ENCODE measurements around the gene FIGN.

FIGN gene

DNA sequence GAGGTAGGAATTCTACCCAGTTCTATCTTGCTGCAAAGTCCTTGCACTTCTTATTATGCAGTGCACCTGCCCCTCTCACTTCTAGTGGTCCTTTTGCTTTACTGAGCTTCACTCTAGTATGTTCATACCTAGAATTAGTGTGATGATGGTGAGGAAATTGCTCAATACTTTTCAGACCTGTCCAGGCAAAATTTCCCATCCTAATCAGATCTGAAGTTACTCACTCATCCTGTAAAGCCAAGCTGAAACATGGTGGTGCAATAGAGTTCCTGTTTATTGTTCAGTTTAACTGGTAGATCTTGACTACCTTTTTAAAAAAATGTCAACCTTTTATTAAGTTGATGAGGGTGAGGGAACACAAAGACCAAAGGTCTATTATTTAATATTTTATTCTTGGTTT is 12.6 kb upstream of the FIGN start:
- H3K36me3 ChIP-seq (ENCODE audit: insufficient read depth, low read length), result no peaks in the 10 kb centered on the region
- no peak overlapping the region for H3K4me3 ChIP-seq (ENCODE audit: low read depth in 1 of 2, low read length in 2 of 2)
- H3K27me3 ChIP-seq (ENCODE audit: insufficient read depth, low read length, poor library complexity), result no peaks in the 10 kb centered on the region
- no peaks in the 10 kb centered on the region for H4K20me1 ChIP-seq (ENCODE audit: insufficient read depth, low read length)
- no peak overlapping the region for H3K9ac ChIP-seq (ENCODE audit: low read depth, low read length)
- H2AFZ ChIP-seq (ENCODE audit: low read depth, low read length), result no peak overlapping the region
- no peak overlapping the region for H3K4me2 ChIP-seq (ENCODE audit: insufficient read depth, low read length)
- no peak for ATAC-seq (ENCODE audit: insufficient read depth, low read depth)
- no peak for TF ChIP-seq EZH2 (IDR thresholded peaks at IDR 0.05; ENCODE audit: borderline replicate concordance, low read depth, low read length, severe bottlenecking)
- TF ChIP-seq, protein P1, sequence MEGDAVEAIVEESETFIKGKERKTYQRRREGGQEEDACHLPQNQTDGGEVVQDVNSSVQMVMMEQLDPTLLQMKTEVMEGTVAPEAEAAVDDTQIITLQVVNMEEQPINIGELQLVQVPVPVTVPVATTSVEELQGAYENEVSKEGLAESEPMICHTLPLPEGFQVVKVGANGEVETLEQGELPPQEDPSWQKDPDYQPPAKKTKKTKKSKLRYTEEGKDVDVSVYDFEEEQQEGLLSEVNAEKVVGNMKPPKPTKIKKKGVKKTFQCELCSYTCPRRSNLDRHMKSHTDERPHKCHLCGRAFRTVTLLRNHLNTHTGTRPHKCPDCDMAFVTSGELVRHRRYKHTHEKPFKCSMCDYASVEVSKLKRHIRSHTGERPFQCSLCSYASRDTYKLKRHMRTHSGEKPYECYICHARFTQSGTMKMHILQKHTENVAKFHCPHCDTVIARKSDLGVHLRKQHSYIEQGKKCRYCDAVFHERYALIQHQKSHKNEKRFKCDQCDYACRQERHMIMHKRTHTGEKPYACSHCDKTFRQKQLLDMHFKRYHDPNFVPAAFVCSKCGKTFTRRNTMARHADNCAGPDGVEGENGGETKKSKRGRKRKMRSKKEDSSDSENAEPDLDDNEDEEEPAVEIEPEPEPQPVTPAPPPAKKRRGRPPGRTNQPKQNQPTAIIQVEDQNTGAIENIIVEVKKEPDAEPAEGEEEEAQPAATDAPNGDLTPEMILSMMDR (IDR thresholded peaks at IDR 0.05; ENCODE audit: borderline replicate concordance, extremely low read depth, low read length, poor library complexity, severe bottlenecking), result no peak
- H3K79me2 ChIP-seq (ENCODE audit: insufficient read depth, low read length), result no peaks in the 10 kb centered on the region
- no peaks in the 10 kb centered on the region for H3K4me1 ChIP-seq (ENCODE audit: insufficient read depth, low read length)
- no peak overlapping the region for H3K27ac ChIP-seq (ENCODE audit: low read length)
- no peak for DNase-seq
- no peaks in the 10 kb centered on the region for H3K9me3 ChIP-seq (ENCODE audit: insufficient read depth, low read length, severe bottlenecking)

DNA sequence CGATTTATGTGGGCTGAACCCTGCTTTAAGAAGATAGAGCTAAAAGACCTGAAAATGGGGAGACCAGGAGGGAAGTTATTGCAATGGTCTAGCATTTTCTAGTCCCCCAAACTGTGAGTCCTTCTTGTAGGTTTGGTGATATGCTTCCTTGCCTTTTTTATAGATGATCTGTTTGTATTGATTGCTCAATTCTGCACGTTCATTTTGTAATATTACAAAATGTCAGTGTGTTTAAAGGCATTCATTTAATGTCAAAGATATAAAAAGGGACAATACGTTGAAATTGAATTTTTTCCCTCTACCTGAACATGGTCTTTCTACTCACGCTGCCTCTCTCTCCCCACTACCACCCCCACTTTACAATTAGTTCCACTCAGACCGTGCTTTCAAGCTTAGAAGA is 5.6 kb upstream of the FIGN start:
- TF ChIP-seq EZH2 (IDR thresholded peaks at IDR 0.05; ENCODE audit: borderline replicate concordance, low read depth, low read length, severe bottlenecking), result no peak
- TF ChIP-seq, protein P1 (IDR thresholded peaks at IDR 0.05; ENCODE audit: borderline replicate concordance, extremely low read depth, low read length, poor library complexity, severe bottlenecking), result no peak
- Histone ChIP-seq H4K20me1 (ENCODE audit: insufficient read depth, low read length) (no peaks in the 10 kb centered on the region), H3K4me1 (ENCODE audit: insufficient read depth, low read length) (no peaks in the 10 kb centered on the region), H2AFZ (ENCODE audit: low read depth, low read length) (no peak overlapping the region), H3K27me3 (ENCODE audit: insufficient read depth, low read length, poor library complexity) (no peaks in the 10 kb centered on the region), H3K9ac (ENCODE audit: low read depth, low read length) (no peak overlapping the region), H3K36me3 (ENCODE audit: insufficient read depth, low read length) (no peaks in the 10 kb centered on the region), H3K79me2 (ENCODE audit: insufficient read depth, low read length) (no peaks in the 10 kb centered on the region), H3K27ac (ENCODE audit: low read length) (no peak overlapping the region), H3K4me2 (ENCODE audit: insufficient read depth, low read length) (no peak overlapping the region), H3K9me3 (ENCODE audit: insufficient read depth, low read length, severe bottlenecking) (no peaks in the 10 kb centered on the region), H3K4me3 (ENCODE audit: low read depth in 1 of 2, low read length in 2 of 2) (no peak overlapping the region)
- DNase-seq (no peak), ATAC-seq (ENCODE audit: insufficient read depth, low read depth) (no peak)

DNA sequence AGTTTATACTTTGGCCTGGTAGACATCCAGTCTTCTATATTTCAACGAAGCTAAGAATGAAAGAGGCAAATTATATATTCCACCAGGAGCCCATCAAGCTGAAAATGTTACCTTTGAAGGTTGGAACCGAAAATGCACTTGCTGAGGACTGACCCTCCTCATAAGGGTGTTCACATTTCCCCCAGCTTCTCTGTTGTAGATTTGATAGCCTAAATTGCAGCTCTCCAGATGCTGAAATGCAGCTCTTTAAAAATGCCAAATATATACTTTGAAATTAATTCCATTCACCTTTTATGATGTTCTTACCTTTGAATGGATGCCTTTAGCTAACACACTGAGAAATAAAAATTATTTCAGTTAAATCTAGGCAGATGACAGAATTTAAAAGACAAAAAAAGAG is 1.8 kb upstream of the FIGN start:
- H3K4me2 ChIP-seq (ENCODE audit: insufficient read depth, low read length), result no peak overlapping the region
- H3K27me3 ChIP-seq (ENCODE audit: insufficient read depth, low read length, poor library complexity), result no peaks in the 10 kb centered on the region
- H3K4me1 ChIP-seq (ENCODE audit: insufficient read depth, low read length), result no peaks in the 10 kb centered on the region
- H4K20me1 ChIP-seq (ENCODE audit: insufficient read depth, low read length), result no peaks in the 10 kb centered on the region
- no peaks in the 10 kb centered on the region for H3K79me2 ChIP-seq (ENCODE audit: insufficient read depth, low read length)
- DNase-seq (no peak), ATAC-seq (ENCODE audit: insufficient read depth, low read depth) (no peak)
- H2AFZ ChIP-seq (ENCODE audit: low read depth, low read length), result no peak overlapping the region
- H3K36me3 ChIP-seq (ENCODE audit: insufficient read depth, low read length), result no peaks in the 10 kb centered on the region
- TF ChIP-seq, protein P1 (IDR thresholded peaks at IDR 0.05; ENCODE audit: borderline replicate concordance, extremely low read depth, low read length, poor library complexity, severe bottlenecking), result no peak
- TF ChIP-seq EZH2 (IDR thresholded peaks at IDR 0.05; ENCODE audit: borderline replicate concordance, low read depth, low read length, severe bottlenecking), result no peak
- H3K4me3 ChIP-seq (ENCODE audit: low read depth in 1 of 2, low read length in 2 of 2), result no peak overlapping the region
- no peaks in the 10 kb centered on the region for H3K9me3 ChIP-seq (ENCODE audit: insufficient read depth, low read length, severe bottlenecking)
- no peak overlapping the region for H3K9ac ChIP-seq (ENCODE audit: low read depth, low read length)
- no peak overlapping the region for H3K27ac ChIP-seq (ENCODE audit: low read length)

DNA sequence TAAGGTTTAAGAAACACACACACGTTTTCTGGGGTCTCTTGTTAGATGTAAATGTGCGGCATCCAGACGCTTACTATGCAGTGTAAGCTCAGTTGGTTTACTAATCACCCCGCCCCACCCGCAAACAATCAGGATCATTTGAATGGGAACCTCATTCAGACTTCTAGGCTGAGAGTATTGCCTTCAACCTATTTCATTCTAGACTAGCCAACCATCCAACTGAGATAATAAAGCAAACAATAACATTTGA is 1.3 kb upstream of the FIGN start:
- Histone ChIP-seq H4K20me1 (ENCODE audit: insufficient read depth, low read length) (no peaks in the 10 kb centered on the region), H3K9ac (ENCODE audit: low read depth, low read length) (no peak overlapping the region), H3K27ac (ENCODE audit: low read length) (no peak overlapping the region), H3K4me1 (ENCODE audit: insufficient read depth, low read length) (no peaks in the 10 kb centered on the region), H3K4me3 (ENCODE audit: low read depth in 1 of 2, low read length in 2 of 2) (no peak overlapping the region), H3K9me3 (ENCODE audit: insufficient read depth, low read length, severe bottlenecking) (no peaks in the 10 kb centered on the region), H3K27me3 (ENCODE audit: insufficient read depth, low read length, poor library complexity) (no peaks in the 10 kb centered on the region), H2AFZ (ENCODE audit: low read depth, low read length) (no peak overlapping the region), H3K79me2 (ENCODE audit: insufficient read depth, low read length) (no peaks in the 10 kb centered on the region), H3K4me2 (ENCODE audit: insufficient read depth, low read length) (no peak overlapping the region), H3K36me3 (ENCODE audit: insufficient read depth, low read length) (no peaks in the 10 kb centered on the region)
- DNase-seq (no peak), ATAC-seq (ENCODE audit: insufficient read depth, low read depth) (no peak)
- no peak for TF ChIP-seq EZH2 (IDR thresholded peaks at IDR 0.05; ENCODE audit: borderline replicate concordance, low read depth, low read length, severe bottlenecking)
- TF ChIP-seq, protein P1 (IDR thresholded peaks at IDR 0.05; ENCODE audit: borderline replicate concordance, extremely low read depth, low read length, poor library complexity, severe bottlenecking), result no peak

Measured in DND-41 (cell line).